Panc1 (cell line): ENCODE measurements around the gene RAP1GAP2.

Experiments
- CTCF ChIP-seq: fragments of 450-650 bp; IDR thresholded peaks from 2 replicates; pipeline ENCODE4 v1.5.1; 2017; ENCODE audit warnings: mild to moderate bottlenecking
- POLR2AphosphoS5 ChIP-seq: IDR thresholded peaks from 2 replicates; pipeline ENCODE4 v1.6.1; 2012; ENCODE audit warnings: mild to moderate bottlenecking, low read depth, low read length, moderate library complexity
- SIN3A ChIP-seq: IDR thresholded peaks from 2 replicates; pipeline ENCODE4 v1.6.1; 2012; ENCODE audit warnings: low read depth, mild to moderate bottlenecking, low read length, moderate library complexity, borderline replicate concordance; ENCODE audit not compliant: insufficient read depth
- TF ChIP-seq, protein P1 (sequence below), 2 experiments: IDR thresholded peaks; 2 replicates each; pipeline ENCODE4 v1.6.1; 2011 to 2012; ENCODE audit warnings: low read depth in 2 of 2, control low read depth in 1 of 2, low read length in 1 of 2, mild to moderate bottlenecking in 1 of 2, moderate library complexity in 1 of 2; ENCODE audit not compliant: insufficient read depth in 1 of 2

DNA sequence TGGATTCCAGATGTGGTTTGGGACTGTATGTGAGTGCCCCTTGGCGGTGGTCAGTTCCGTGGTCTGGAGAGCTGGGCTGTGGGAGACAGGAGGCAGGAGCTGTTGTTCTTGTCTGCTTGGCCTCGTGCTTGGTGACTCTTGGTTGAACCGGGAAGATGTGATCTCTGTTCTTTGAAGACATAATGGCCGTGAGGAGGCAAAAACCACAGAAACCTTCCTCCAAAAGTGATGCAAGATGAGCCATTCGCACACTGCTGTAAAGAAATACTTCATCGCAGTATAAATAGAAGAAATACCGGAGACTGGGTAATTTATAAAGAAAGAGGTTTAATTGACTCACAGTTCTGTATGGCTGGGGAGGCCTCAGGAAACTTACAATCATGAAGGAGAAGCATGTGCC, 128.8 kb downstream of the RAP1GAP2 start:
- TF ChIP-seq POLR2AphosphoS5: no peak
- TF ChIP-seq, protein P1, sequence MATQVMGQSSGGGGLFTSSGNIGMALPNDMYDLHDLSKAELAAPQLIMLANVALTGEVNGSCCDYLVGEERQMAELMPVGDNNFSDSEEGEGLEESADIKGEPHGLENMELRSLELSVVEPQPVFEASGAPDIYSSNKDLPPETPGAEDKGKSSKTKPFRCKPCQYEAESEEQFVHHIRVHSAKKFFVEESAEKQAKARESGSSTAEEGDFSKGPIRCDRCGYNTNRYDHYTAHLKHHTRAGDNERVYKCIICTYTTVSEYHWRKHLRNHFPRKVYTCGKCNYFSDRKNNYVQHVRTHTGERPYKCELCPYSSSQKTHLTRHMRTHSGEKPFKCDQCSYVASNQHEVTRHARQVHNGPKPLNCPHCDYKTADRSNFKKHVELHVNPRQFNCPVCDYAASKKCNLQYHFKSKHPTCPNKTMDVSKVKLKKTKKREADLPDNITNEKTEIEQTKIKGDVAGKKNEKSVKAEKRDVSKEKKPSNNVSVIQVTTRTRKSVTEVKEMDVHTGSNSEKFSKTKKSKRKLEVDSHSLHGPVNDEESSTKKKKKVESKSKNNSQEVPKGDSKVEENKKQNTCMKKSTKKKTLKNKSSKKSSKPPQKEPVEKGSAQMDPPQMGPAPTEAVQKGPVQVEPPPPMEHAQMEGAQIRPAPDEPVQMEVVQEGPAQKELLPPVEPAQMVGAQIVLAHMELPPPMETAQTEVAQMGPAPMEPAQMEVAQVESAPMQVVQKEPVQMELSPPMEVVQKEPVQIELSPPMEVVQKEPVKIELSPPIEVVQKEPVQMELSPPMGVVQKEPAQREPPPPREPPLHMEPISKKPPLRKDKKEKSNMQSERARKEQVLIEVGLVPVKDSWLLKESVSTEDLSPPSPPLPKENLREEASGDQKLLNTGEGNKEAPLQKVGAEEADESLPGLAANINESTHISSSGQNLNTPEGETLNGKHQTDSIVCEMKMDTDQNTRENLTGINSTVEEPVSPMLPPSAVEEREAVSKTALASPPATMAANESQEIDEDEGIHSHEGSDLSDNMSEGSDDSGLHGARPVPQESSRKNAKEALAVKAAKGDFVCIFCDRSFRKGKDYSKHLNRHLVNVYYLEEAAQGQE (IDR thresholded peaks at IDR 0.05; ENCODE audit: insufficient read depth in 1 of 2, low read depth in 2 of 2, low read length in 1 of 2): no peak
- TF ChIP-seq CTCF: no peak
- no peak for TF ChIP-seq SIN3A
